Activated T-helper 2 cell treated with anti-CD3 and anti-CD28 coated beads, Interferon-gamma antibody, Interleukin-2, Interleukin-4, amounts not matched to agents 10 μg/mL and 5 μg/mL and 100 μg/mL, durations not matched to agents 14 hours and 24 hours and 36 hours (primary cell): ENCODE measurements around the gene AGAP3. TPM values are rescaled to one million over a fixed set of nuclear protein-coding genes. Genes with fewer than 3 reads are reported as not detected.
A peak's percentile ranks its signal among the peaks of the same experiment; 100 is the strongest.

Experiments
- DNase-seq: peaks from one replicate; pipeline ENCODE4 v3.0.0; 2021; ENCODE audit warnings: low spot score
- H3K27ac Mint-ChIP-seq: one replicate; pipeline ENCODE4 v1.8.0; 2021; ENCODE audit warnings: mixed read lengths
- H3K27me3 Mint-ChIP-seq: one replicate; pipeline ENCODE4 v1.8.0; 2021; ENCODE audit warnings: low read depth, mixed read lengths
- H3K36me3 Mint-ChIP-seq: one replicate; pipeline ENCODE4 v1.8.0; 2021; ENCODE audit warnings: low read depth, mixed read lengths
- H3K4me1 Mint-ChIP-seq: one replicate; pipeline ENCODE4 v1.8.0; 2021; ENCODE audit warnings: low read depth, mixed read lengths
- H3K4me3 Mint-ChIP-seq: one replicate; pipeline ENCODE4 v1.8.0; 2021; ENCODE audit warnings: low read depth, mild to moderate bottlenecking, moderate library complexity, mixed read lengths
- H3K9me3 Mint-ChIP-seq: one replicate; pipeline ENCODE4 v1.8.0; 2021; ENCODE audit warnings: mixed read lengths
- intact Hi-C: fragments of 100-400 bp; cut with micrococcal nuclease; formaldehyde crosslinking; loops from one replicate; pipeline ENCODE4 v1.15.1; 2023
- total RNA-seq: library from RNA; stranded (reverse); gene quantifications from 2 replicates; pipeline ENCODE4 v1.2.3, GENCODE V29; 2022

Gene AGAP3
- total RNA-seq, 1 donor from 2014 or later: 62.5 TPM

- Mint-ChIP-seq H3K9me3 (no peaks in the 10 kb centered on the region), H3K27ac (no peak overlapping the region), H3K4me3 (no peak overlapping the region), H3K36me3 (peaks cover 50% of the 10 kb centered on the region), H3K27me3 (no peaks in the 10 kb centered on the region), H3K4me1 (no peaks in the 10 kb centered on the region)
- intact Hi-C loops: no loop called here
- no peak for DNase-seq
Measured at GRCh38 chr7:151070574-151070960, 15.7 kb upstream of the AGAP3 start.

- H3K9me3 Mint-ChIP-seq: no peaks in the 10 kb centered on the region
- H3K4me3 Mint-ChIP-seq: no peak overlapping the region
- H3K4me1 Mint-ChIP-seq: no peaks in the 10 kb centered on the region
- H3K27ac Mint-ChIP-seq: no peak overlapping the region
- no peak for DNase-seq
- intact Hi-C loops: no loop called here
- H3K36me3 Mint-ChIP-seq: peaks cover 55% of the 10 kb centered on the region
- no peaks in the 10 kb centered on the region for H3K27me3 Mint-ChIP-seq
Measured at GRCh38 chr7:151071032-151071866, 15.0 kb upstream of the AGAP3 start.

GRCh38 chr7:151073990-151074389 lies 12.3 kb upstream of the AGAP3 start:
- Mint-ChIP-seq H3K27me3 (no peaks in the 10 kb centered on the region), H3K27ac (no peak overlapping the region), H3K36me3 (peaks cover 55% of the 10 kb centered on the region), H3K4me1 (peaks cover 3% of the 10 kb centered on the region), H3K4me3 (no peak overlapping the region), H3K9me3 (no peaks in the 10 kb centered on the region)
- intact Hi-C loops: no loop called here
- no peak for DNase-seq

- no peak for DNase-seq
- Mint-ChIP-seq H3K4me1 (peaks cover 9% of the 10 kb centered on the region), H3K9me3 (no peaks in the 10 kb centered on the region), H3K36me3 (peaks cover 54% of the 10 kb centered on the region), H3K27me3 (no peaks in the 10 kb centered on the region), H3K4me3 (no peak overlapping the region), H3K27ac (peak overlapping the region; percentile 26)
- intact Hi-C loops: no loop called here
Measured at GRCh38 chr7:151074817-151075661, 11.2 kb upstream of the AGAP3 start.

- Mint-ChIP-seq H3K27ac (peak overlapping the region; percentile 26), H3K4me1 (peaks cover 9% of the 10 kb centered on the region), H3K9me3 (no peaks in the 10 kb centered on the region), H3K36me3 (peaks cover 53% of the 10 kb centered on the region), H3K27me3 (no peaks in the 10 kb centered on the region), H3K4me3 (no peak overlapping the region)
- intact Hi-C loops: no loop called here
- DNase-seq: no peak
Measured at GRCh38 chr7:151075662-151075971, 10.7 kb upstream of the AGAP3 start.

GRCh38 chr7:151075978-151076426 lies 10.3 kb upstream of the AGAP3 start:
- no peaks in the 10 kb centered on the region for H3K9me3 Mint-ChIP-seq
- peaks cover 49% of the 10 kb centered on the region for H3K36me3 Mint-ChIP-seq
- no peaks in the 10 kb centered on the region for H3K27me3 Mint-ChIP-seq
- intact Hi-C loops: no loop called here
- no peak for DNase-seq
- no peak overlapping the region for H3K4me3 Mint-ChIP-seq
- H3K4me1 Mint-ChIP-seq: peaks cover 9% of the 10 kb centered on the region
- H3K27ac Mint-ChIP-seq: no peak overlapping the region

- Mint-ChIP-seq H3K4me3 (no peak overlapping the region), H3K27ac (no peak overlapping the region), H3K27me3 (no peaks in the 10 kb centered on the region), H3K36me3 (peaks cover 40% of the 10 kb centered on the region), H3K4me1 (peaks cover 10% of the 10 kb centered on the region), H3K9me3 (no peaks in the 10 kb centered on the region)
- DNase-seq: no peak
- intact Hi-C loops: no loop called here
Measured at GRCh38 chr7:151076863-151077704, 9.2 kb upstream of the AGAP3 start.

- Mint-ChIP-seq H3K4me3 (peak overlapping the region; percentile 49), H3K36me3 (peaks cover 40% of the 10 kb centered on the region), H3K4me1 (peaks cover 12% of the 10 kb centered on the region), H3K9me3 (no peaks in the 10 kb centered on the region), H3K27me3 (no peaks in the 10 kb centered on the region), H3K27ac (peak overlapping the region; percentile 24)
- intact Hi-C loops: no loop called here
- no peak for DNase-seq
Measured at GRCh38 chr7:151077705-151078232, 8.5 kb upstream of the AGAP3 start.

- intact Hi-C loops: no loop called here
- no peak for DNase-seq
- Mint-ChIP-seq H3K27ac (peak overlapping the region; percentile 24), H3K4me1 (peaks cover 13% of the 10 kb centered on the region), H3K9me3 (no peaks in the 10 kb centered on the region), H3K4me3 (peak overlapping the region; percentile 77), H3K27me3 (no peaks in the 10 kb centered on the region), H3K36me3 (peaks cover 42% of the 10 kb centered on the region)
Measured at GRCh38 chr7:151078233-151079040, 7.8 kb upstream of the AGAP3 start.

GRCh38 chr7:151079199-151079910 lies 6.9 kb upstream of the AGAP3 start:
- DNase-seq: no peak
- Mint-ChIP-seq H3K4me1 (peaks cover 15% of the 10 kb centered on the region), H3K27me3 (no peaks in the 10 kb centered on the region), H3K4me3 (peak overlapping the region; percentile 82), H3K36me3 (peaks cover 36% of the 10 kb centered on the region), H3K27ac (no peak overlapping the region), H3K9me3 (no peaks in the 10 kb centered on the region)
- intact Hi-C loops: no loop called here

- Mint-ChIP-seq H3K9me3 (no peaks in the 10 kb centered on the region), H3K27ac (peak overlapping the region; percentile 75), H3K27me3 (peaks cover 4% of the 10 kb centered on the region), H3K4me3 (peak overlapping the region; percentile 82), H3K4me1 (peaks cover 20% of the 10 kb centered on the region), H3K36me3 (peaks cover 33% of the 10 kb centered on the region)
- intact Hi-C loops: loop anchor here (1.0 to 10.0 kb wide), 2 partner anchors 22 to 145 kb away; partner anchors contain the start of gene ABCF2
- DNase-seq: no peak
Measured at GRCh38 chr7:151080067-151080521, 6.2 kb upstream of the AGAP3 start.
